ACC112 (cell line): Measurements from ENCODE around the gene IGSF6.
"Not testable (repeated sequence)": the region's sequence is repeated elsewhere in the genome, so short reads cannot be mapped to it uniquely, and the experiment has no call there.

Source experiments
- H2AFZ ChIP-seq: fragments of 200-600 bp; sonication (generic); one replicate; pipeline ENCODE4 v1.6.0; 2017; ENCODE audit warnings: antibody characterized with exemption, low read length; ENCODE audit not compliant: unreplicated experiment
- H3K27ac ChIP-seq: fragments of 200-600 bp; sonication (generic); 2 replicates; pipeline ENCODE4 v1.5.1; 2014; ENCODE audit warnings: low read depth, mild to moderate bottlenecking, antibody characterized with exemption, low read length, moderate library complexity
- H3K27me3 ChIP-seq: fragments of 200-600 bp; sonication (generic); 2 replicates; pipeline ENCODE4 v1.6.1; 2014; ENCODE audit warnings: mild to moderate bottlenecking, antibody characterized with exemption, low read length, moderate library complexity, mixed read lengths; ENCODE audit not compliant: insufficient read depth
- H3K36me3 ChIP-seq: fragments of 200-600 bp; sonication (generic); 2 replicates; pipeline ENCODE4 v1.6.1; 2016; ENCODE audit warnings: mild to moderate bottlenecking, antibody characterized with exemption, low read length, moderate library complexity, mixed read lengths; ENCODE audit not compliant: insufficient read depth
- H3K4me1 ChIP-seq: fragments of 200-600 bp; sonication (generic); one replicate; pipeline ENCODE4 v1.6.1; 2016; ENCODE audit warnings: low read length, mixed read lengths; ENCODE audit not compliant: insufficient read depth, unreplicated experiment, control insufficient read depth
- H3K4me3 ChIP-seq: fragments of 200-600 bp; sonication (generic); 2 replicates; pipeline ENCODE4 v1.5.1; 2014; ENCODE audit warnings: mild to moderate bottlenecking, low read depth, low read length
- H3K79me2 ChIP-seq: fragments of 200-600 bp; sonication (generic); one replicate; pipeline ENCODE4 v1.6.0; 2016; ENCODE audit warnings: low read length; ENCODE audit not compliant: control insufficient read depth, unreplicated experiment, insufficient read depth

Gene IGSF6

GRCh38 chr16:21614896-21615295 lies 37.5 kb downstream of the IGSF6 start:
- Histone ChIP-seq H3K4me3 (no peak overlapping the region), H3K27me3 (no peaks in the 10 kb centered on the region), H3K36me3 (peaks cover 17% of the 10 kb centered on the region), H3K27ac (no peak overlapping the region), H2AFZ (no peak overlapping the region), H3K4me1 (peaks cover 45% of the 10 kb centered on the region), H3K79me2 (peaks cover 80% of the 10 kb centered on the region)

GRCh38 chr16:21613781-21614180 lies 38.6 kb downstream of the IGSF6 start:
- Histone ChIP-seq H3K4me3 (no peak overlapping the region), H2AFZ (no peak overlapping the region), H3K79me2 (peaks cover 82% of the 10 kb centered on the region), H3K27me3 (no peaks in the 10 kb centered on the region), H3K36me3 (peaks cover 12% of the 10 kb centered on the region), H3K27ac (peak overlapping the region; percentile 29), H3K4me1 (peaks cover 52% of the 10 kb centered on the region)

- Histone ChIP-seq H2AFZ (no peak overlapping the region), H3K36me3 (peaks cover 10% of the 10 kb centered on the region), H3K4me1 (peaks cover 56% of the 10 kb centered on the region), H3K79me2 (peaks cover 85% of the 10 kb centered on the region), H3K27ac (peak overlapping the region; percentile 29), H3K4me3 (no peak overlapping the region), H3K27me3 (no peaks in the 10 kb centered on the region)
Observed at GRCh38 chr16:21613361-21613760, 39.0 kb downstream of the IGSF6 start.

- Histone ChIP-seq H2AFZ (no peak overlapping the region), H3K4me1 (peaks cover 58% of the 10 kb centered on the region), H3K79me2 (peaks cover 99% of the 10 kb centered on the region), H3K27me3 (no peaks in the 10 kb centered on the region), H3K36me3 (peaks cover 6% of the 10 kb centered on the region; the same call in 1 of the 2 replicates), H3K27ac (peak overlapping the region; percentile 46), H3K4me3 (peak overlapping the region; percentile 43; the same call in 1 of the 2 replicates)
Observed at GRCh38 chr16:21611556-21612384, 40.6 kb downstream of the IGSF6 start.

GRCh38 chr16:21611198-21611555 lies 41.2 kb downstream of the IGSF6 start:
- peak overlapping the region; percentile 46 for H3K27ac ChIP-seq
- peaks cover 99% of the 10 kb centered on the region for H3K79me2 ChIP-seq
- H3K27me3 ChIP-seq: no peaks in the 10 kb centered on the region
- H3K4me3 ChIP-seq: peak overlapping the region; percentile 43; the same call in 1 of the 2 replicates
- H3K4me1 ChIP-seq: peaks cover 58% of the 10 kb centered on the region
- no peak overlapping the region for H2AFZ ChIP-seq
- H3K36me3 ChIP-seq: peaks cover 5% of the 10 kb centered on the region; the same call in 1 of the 2 replicates

- Histone ChIP-seq H3K4me3 (no peak overlapping the region), H3K79me2 (peaks cover 97% of the 10 kb centered on the region), H3K27ac (peak overlapping the region; percentile 46), H3K36me3 (peaks cover 3% of the 10 kb centered on the region; the same call in 1 of the 2 replicates), H2AFZ (no peak overlapping the region), H3K27me3 (no peaks in the 10 kb centered on the region), H3K4me1 (peaks cover 58% of the 10 kb centered on the region)
Observed at GRCh38 chr16:21610766-21611165, 41.6 kb downstream of the IGSF6 start.

GRCh38 chr16:21610006-21610544 lies 42.3 kb downstream of the IGSF6 start:
- Histone ChIP-seq H3K4me3 (no peak overlapping the region), H3K4me1 (peaks cover 58% of the 10 kb centered on the region), H3K36me3 (peaks cover 3% of the 10 kb centered on the region; the same call in 1 of the 2 replicates), H3K27ac (peak overlapping the region; percentile 46; the same call in 1 of the 2 replicates), H3K27me3 (no peaks in the 10 kb centered on the region), H2AFZ (no peak overlapping the region), H3K79me2 (peaks cover 97% of the 10 kb centered on the region)

- Histone ChIP-seq H3K4me3 (no peak overlapping the region), H3K36me3 (peaks cover 3% of the 10 kb centered on the region; the same call in 1 of the 2 replicates), H3K27ac (0 out of 2 replicates have a peak overlapping the region, but pooled peaks have one; percentile 0), H3K79me2 (peaks cover 97% of the 10 kb centered on the region), H3K4me1 (peaks cover 57% of the 10 kb centered on the region), H2AFZ (no peak overlapping the region), H3K27me3 (no peaks in the 10 kb centered on the region)
Observed at GRCh38 chr16:21608639-21609328, 43.6 kb downstream of the IGSF6 start.

- not testable (repeated sequence) for H3K27me3 ChIP-seq, H3K27ac ChIP-seq, H3K36me3 ChIP-seq, H2AFZ ChIP-seq, H3K4me3 ChIP-seq
- peaks cover 98% of the 10 kb centered on the region for H3K79me2 ChIP-seq
- peaks cover 64% of the 10 kb centered on the region for H3K4me1 ChIP-seq
Observed at GRCh38 chr16:21605848-21606247, 46.6 kb downstream of the IGSF6 start.

GRCh38 chr16:21603928-21604327 lies 48.5 kb downstream of the IGSF6 start:
- H3K79me2 ChIP-seq: peaks cover 93% of the 10 kb centered on the region
- H3K27ac ChIP-seq: peak overlapping the region; percentile 8; the same call in 1 of the 2 replicates
- no peaks in the 10 kb centered on the region for H3K27me3 ChIP-seq
- H3K4me1 ChIP-seq: peaks cover 45% of the 10 kb centered on the region
- no peaks in the 10 kb centered on the region for H3K36me3 ChIP-seq
- H3K4me3 ChIP-seq: peak overlapping the region; percentile 8
- no peak overlapping the region for H2AFZ ChIP-seq
